Dendritic cell treated with granulocyte-macrophage colony-stimulating factor and Interleukin-4, amounts not matched to agents 40 ng/mL and 50 ng/mL, for 4 days (primary cell): ENCODE measurements around the gene SUV39H1.
"Not testable (repeated sequence)": the region's sequence is repeated elsewhere in the genome, so short reads cannot be mapped to it uniquely, and the experiment has no call there.

Experiments used
- H3K27ac Mint-ChIP-seq: one replicate; pipeline ENCODE4 v1.8.0; 2022; ENCODE audit warnings: mild to moderate bottlenecking, mixed read lengths
- H3K27me3 Mint-ChIP-seq: one replicate; pipeline ENCODE4 v1.8.0; 2022; ENCODE audit warnings: mild to moderate bottlenecking, mixed read lengths
- H3K36me3 Mint-ChIP-seq: one replicate; pipeline ENCODE4 v1.8.0; 2022; ENCODE audit warnings: low read depth, mixed read lengths
- H3K4me1 Mint-ChIP-seq: one replicate; pipeline ENCODE4 v1.8.0; 2022; ENCODE audit warnings: low read depth, mixed read lengths
- H3K4me3 Mint-ChIP-seq: one replicate; pipeline ENCODE4 v1.8.0; 2022; ENCODE audit warnings: mild to moderate bottlenecking, moderate library complexity, mixed read lengths
- H3K9me3 Mint-ChIP-seq: one replicate; pipeline ENCODE4 v1.8.0; 2022; ENCODE audit warnings: mixed read lengths
- intact Hi-C: fragments of 100-400 bp; cut with micrococcal nuclease; formaldehyde crosslinking; loops from one replicate; pipeline ENCODE4 v1.15.0; 2022

Gene SUV39H1, protein sequence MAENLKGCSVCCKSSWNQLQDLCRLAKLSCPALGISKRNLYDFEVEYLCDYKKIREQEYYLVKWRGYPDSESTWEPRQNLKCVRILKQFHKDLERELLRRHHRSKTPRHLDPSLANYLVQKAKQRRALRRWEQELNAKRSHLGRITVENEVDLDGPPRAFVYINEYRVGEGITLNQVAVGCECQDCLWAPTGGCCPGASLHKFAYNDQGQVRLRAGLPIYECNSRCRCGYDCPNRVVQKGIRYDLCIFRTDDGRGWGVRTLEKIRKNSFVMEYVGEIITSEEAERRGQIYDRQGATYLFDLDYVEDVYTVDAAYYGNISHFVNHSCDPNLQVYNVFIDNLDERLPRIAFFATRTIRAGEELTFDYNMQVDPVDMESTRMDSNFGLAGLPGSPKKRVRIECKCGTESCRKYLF

GRCh38 chrX:48696301-48696908, at the start of gene SUV39H1:
Gene SUV39H1, plus strand, starts transcription at chrX:48696734. Its CDS starts 51 bp downstream, at chrX:48696785.
- Mint-ChIP-seq H3K27ac (peak within 1 kb of the TSS; percentile 97), H3K4me1 (peaks cover 31% of the 10 kb centered on the region), H3K4me3 (peak within 1 kb of the TSS; percentile 86), H3K27me3 (no peaks in the 10 kb centered on the region), H3K36me3 (peaks cover 36% of the 10 kb centered on the region), H3K9me3 (no peaks in the 10 kb centered on the region)
- intact Hi-C loops: loop anchor here (1.0 to 5.0 kb wide), 3 partner anchors 13 to 106 kb away; partner anchors contain the start of genes HDAC6 and WAS

- Mint-ChIP-seq H3K4me1 (peaks cover 5% of the 10 kb centered on the region), H3K4me3 (no peak overlapping the region), H3K27ac (no peak overlapping the region), H3K27me3 (no peaks in the 10 kb centered on the region), H3K36me3 (no peaks in the 10 kb centered on the region), H3K9me3 (no peaks in the 10 kb centered on the region)
- intact Hi-C loops: no loop called here
Measured at GRCh38 chrX:48648336-48648751, 48.2 kb upstream of the SUV39H1 start.

DNA sequence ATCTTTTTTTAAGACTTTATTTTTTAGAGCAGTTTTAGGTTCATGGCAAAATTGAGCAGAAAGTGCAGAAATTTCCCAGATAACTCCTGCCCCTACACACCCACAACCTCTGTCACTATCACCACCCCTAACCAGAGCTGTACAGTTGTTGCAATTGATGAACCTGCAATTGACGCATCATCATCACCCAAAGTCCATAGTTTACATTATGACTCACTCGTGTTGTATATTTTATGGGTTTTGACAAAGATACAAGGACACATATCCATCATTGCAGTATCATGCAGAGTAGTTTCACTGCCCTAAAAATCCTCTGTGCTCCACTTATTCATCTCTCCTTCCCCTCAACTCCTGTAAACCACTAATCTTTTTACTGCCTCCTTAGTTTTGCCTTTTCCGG, 47.4 kb upstream of the SUV39H1 start:
- Mint-ChIP-seq H3K36me3 (no peaks in the 10 kb centered on the region), H3K9me3 (no peaks in the 10 kb centered on the region), H3K27ac (no peak overlapping the region), H3K4me1 (peaks cover 5% of the 10 kb centered on the region), H3K27me3 (peaks cover 2% of the 10 kb centered on the region), H3K4me3 (no peak overlapping the region)
- intact Hi-C loops: no loop called here

- H3K4me1 Mint-ChIP-seq: peaks cover 11% of the 10 kb centered on the region
- H3K27me3 Mint-ChIP-seq, H3K36me3 Mint-ChIP-seq, H3K4me3 Mint-ChIP-seq, H3K27ac Mint-ChIP-seq, H3K9me3 Mint-ChIP-seq, intact Hi-C loops: not testable (repeated sequence)
Measured at GRCh38 chrX:48652055-48652579, 44.4 kb upstream of the SUV39H1 start.

DNA sequence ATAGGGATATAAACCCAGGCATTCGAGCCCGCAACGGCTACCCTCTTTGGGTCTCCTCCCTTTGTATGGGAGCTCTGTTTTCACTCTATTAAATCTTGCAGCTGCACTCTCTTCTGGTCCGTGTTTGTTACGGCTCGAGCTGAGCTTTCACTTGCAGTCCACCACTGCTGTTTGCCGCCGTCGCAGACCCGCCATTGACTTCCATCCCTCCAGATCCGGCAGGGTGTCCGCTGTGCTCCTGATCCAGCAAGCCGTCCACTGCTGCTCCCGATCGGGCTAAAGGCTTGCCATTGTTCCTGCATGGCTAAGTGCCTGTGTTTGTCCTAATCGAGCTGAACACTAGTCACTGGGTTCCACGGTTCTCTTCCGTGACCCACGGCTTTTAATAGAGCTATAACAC, 41.8 kb upstream of the SUV39H1 start:
- intact Hi-C loops, H3K36me3 Mint-ChIP-seq, H3K27ac Mint-ChIP-seq, H3K27me3 Mint-ChIP-seq, H3K9me3 Mint-ChIP-seq, H3K4me1 Mint-ChIP-seq, H3K4me3 Mint-ChIP-seq: not testable (repeated sequence)

DNA sequence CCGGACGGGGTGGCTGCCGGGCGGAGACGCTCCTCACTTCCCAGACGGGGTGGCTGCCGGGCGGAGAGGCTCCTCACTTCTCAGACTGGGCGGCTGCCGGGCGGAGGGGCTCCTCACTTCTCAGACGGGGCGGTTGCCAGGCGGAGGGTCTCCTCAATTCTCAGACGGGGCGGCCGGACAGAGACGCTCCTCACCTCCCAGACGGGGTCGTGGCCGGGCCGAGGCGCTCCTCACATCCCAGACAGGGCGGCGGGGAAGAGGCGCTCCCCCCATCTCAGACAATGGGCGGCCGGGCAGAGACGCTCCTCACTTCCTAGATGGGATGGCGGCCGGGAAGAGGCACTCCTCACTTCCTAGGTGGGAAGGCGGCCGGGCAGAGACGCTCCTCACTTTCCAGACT, 36.8 kb upstream of the SUV39H1 start:
- H3K27ac Mint-ChIP-seq, H3K4me3 Mint-ChIP-seq, intact Hi-C loops, H3K27me3 Mint-ChIP-seq, H3K9me3 Mint-ChIP-seq, H3K36me3 Mint-ChIP-seq, H3K4me1 Mint-ChIP-seq: not testable (repeated sequence)

DNA sequence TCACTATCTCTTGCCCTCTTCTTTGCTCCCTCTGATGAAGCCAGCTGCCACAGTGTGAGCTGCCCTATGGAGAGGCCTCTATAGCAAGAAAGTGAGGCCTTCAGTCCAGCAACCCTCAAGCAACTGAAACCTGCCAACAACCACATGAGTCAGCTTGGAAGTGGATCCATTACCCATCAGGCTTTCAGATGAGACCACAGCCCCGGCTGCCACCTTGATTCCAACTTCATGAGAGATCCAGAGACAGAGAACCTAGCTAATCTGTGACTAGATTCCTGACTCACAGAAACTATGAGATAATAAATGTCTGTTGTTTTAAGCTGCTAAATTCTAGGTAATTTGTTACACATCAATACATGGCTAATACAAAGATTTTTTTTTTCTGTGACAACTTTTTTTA, 33.3 kb upstream of the SUV39H1 start:
- Mint-ChIP-seq H3K4me3 (no peak overlapping the region), H3K4me1 (no peaks in the 10 kb centered on the region), H3K9me3 (no peaks in the 10 kb centered on the region), H3K27ac (no peak overlapping the region), H3K36me3 (no peaks in the 10 kb centered on the region), H3K27me3 (peaks cover 1% of the 10 kb centered on the region)
- intact Hi-C loops: no loop called here

- no peaks in the 10 kb centered on the region for H3K4me1 Mint-ChIP-seq
- H3K27ac Mint-ChIP-seq: no peak overlapping the region
- H3K36me3 Mint-ChIP-seq: no peaks in the 10 kb centered on the region
- intact Hi-C loops: no loop called here
- H3K9me3 Mint-ChIP-seq: no peaks in the 10 kb centered on the region
- no peak overlapping the region for H3K4me3 Mint-ChIP-seq
- peaks cover 1% of the 10 kb centered on the region for H3K27me3 Mint-ChIP-seq
Measured at GRCh38 chrX:48664156-48664555, 32.4 kb upstream of the SUV39H1 start.

DNA sequence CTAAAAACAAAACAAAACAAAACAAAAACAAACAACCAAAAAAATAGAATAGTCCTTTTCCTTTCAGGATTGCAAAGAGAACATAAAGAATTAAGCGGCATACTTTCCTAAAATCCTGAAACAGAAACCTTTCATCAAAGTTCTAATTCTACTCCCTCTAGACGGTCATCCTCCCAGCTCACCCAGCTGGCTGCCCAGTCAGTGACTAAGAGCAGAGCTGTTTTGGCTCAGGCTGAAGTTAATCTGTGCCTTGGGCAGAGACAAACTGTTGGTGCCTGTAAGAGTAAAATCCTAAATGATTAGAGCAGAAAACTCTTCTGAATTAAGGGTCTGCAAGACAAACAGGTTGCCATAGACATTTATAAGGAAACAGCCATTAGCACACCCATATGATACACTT, 30.5 kb upstream of the SUV39H1 start:
- Mint-ChIP-seq H3K27me3 (no peaks in the 10 kb centered on the region), H3K4me1 (no peaks in the 10 kb centered on the region), H3K9me3 (no peaks in the 10 kb centered on the region), H3K36me3 (no peaks in the 10 kb centered on the region), H3K4me3 (no peak overlapping the region), H3K27ac (no peak overlapping the region)
- intact Hi-C loops: no loop called here

DNA sequence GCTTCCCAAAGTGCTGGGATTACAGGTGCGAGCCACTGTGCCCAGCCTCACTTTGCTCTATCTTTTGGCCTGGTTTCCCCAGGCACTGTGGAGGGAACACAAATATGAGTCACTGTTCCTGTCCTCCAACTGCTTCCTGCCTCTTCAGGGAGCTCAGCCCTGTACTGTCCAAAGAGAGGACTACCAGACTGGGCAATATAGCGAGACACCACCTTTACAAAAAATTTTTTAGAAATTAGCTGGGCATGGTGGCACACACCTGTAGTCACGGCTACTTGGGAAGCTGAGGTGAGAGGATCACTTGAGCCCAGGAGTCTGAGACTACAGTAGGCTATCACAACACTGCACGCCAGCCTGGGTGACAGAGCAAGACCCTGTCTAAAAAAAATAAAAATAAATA, 29.9 kb upstream of the SUV39H1 start:
- Mint-ChIP-seq H3K4me1 (no peaks in the 10 kb centered on the region), H3K27ac (no peak overlapping the region), H3K27me3 (no peaks in the 10 kb centered on the region), H3K9me3 (no peaks in the 10 kb centered on the region), H3K36me3 (no peaks in the 10 kb centered on the region), H3K4me3 (no peak overlapping the region)
- intact Hi-C loops: no loop called here

GRCh38 chrX:48667509-48667908, 29.0 kb upstream of the SUV39H1 start:
- intact Hi-C loops: no loop called here
- Mint-ChIP-seq H3K27me3 (no peaks in the 10 kb centered on the region), H3K27ac (no peak overlapping the region), H3K4me1 (no peaks in the 10 kb centered on the region), H3K9me3 (no peaks in the 10 kb centered on the region), H3K4me3 (no peak overlapping the region), H3K36me3 (no peaks in the 10 kb centered on the region)

- H3K9me3 Mint-ChIP-seq, H3K4me1 Mint-ChIP-seq, intact Hi-C loops, H3K27me3 Mint-ChIP-seq, H3K27ac Mint-ChIP-seq, H3K4me3 Mint-ChIP-seq, H3K36me3 Mint-ChIP-seq: not testable (repeated sequence)
Measured at GRCh38 chrX:48668187-48668586, 28.3 kb upstream of the SUV39H1 start.

DNA sequence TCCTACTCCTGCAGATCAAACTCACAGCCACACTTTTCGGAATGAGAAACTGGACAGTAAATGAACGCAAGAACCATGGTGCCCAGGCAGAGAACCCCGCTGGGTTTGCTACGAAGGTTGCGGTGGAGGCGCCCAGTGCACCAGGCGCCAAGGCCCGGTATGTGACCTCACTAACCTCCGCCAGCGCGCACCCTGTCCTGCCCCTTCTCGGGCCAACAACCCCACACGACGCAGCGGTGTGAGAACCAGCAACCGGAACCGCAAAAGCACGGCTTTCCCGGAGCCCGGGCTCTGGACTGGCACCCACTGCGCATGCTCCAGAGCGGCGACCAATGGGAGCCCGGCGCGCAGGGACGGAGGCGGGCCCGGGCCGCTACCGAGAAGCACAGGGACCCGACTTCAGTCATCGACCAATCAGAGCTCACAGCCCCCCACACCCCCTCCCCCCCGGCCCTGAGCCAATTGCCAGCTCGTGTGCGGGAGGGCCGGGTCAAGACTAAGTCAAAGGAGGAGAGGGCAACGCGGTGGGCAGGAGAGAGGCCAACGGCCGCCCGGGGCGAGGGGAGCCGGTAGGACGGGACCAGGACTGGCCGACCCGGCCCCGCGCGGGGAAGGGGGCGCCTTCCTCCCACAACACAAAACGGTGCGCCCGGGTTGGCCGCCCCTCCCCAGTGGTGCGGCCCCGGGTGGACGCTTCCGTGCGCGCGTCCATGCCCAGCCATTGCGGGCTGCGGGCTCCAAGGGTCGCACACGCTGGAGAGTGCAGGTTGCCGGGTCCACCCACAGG, 20.2 kb upstream of the SUV39H1 start:
- peaks cover 10% of the 10 kb centered on the region for H3K36me3 Mint-ChIP-seq
- no peaks in the 10 kb centered on the region for H3K27me3 Mint-ChIP-seq
- intact Hi-C loops: no loop called here
- H3K9me3 Mint-ChIP-seq: no peaks in the 10 kb centered on the region
- H3K4me3 Mint-ChIP-seq: peak overlapping the region; percentile 92
- peaks cover 33% of the 10 kb centered on the region for H3K4me1 Mint-ChIP-seq
- peak overlapping the region; percentile 96 for H3K27ac Mint-ChIP-seq

GRCh38 chrX:48676893-48677270, 19.7 kb upstream of the SUV39H1 start:
- peak overlapping the region; percentile 92 for H3K4me3 Mint-ChIP-seq
- peak overlapping the region; percentile 96 for H3K27ac Mint-ChIP-seq
- peaks cover 38% of the 10 kb centered on the region for H3K4me1 Mint-ChIP-seq
- H3K9me3 Mint-ChIP-seq: no peaks in the 10 kb centered on the region
- intact Hi-C loops: no loop called here
- H3K27me3 Mint-ChIP-seq: no peaks in the 10 kb centered on the region
- H3K36me3 Mint-ChIP-seq: peaks cover 10% of the 10 kb centered on the region
